Loucy (cell line): ENCODE results near the gene USP50.

Experiments used
- H2AFZ ChIP-seq: fragments of 200-600 bp; sonication (generic); 2 replicates; pipeline ENCODE4 v1.6.0; 2016; ENCODE audit warnings: antibody characterized with exemption, mild to moderate bottlenecking, low read length, moderate library complexity
- H3F3A ChIP-seq: fragments of 200-600 bp; 2 replicates; pipeline ENCODE4 v1.6.0; 2016; ENCODE audit warnings: antibody characterized with exemption, low read depth, mild to moderate bottlenecking
- H3K27me3 ChIP-seq: fragments of 200-600 bp; sonication (generic); 2 replicates; pipeline ENCODE4 v1.6.1; 2014; ENCODE audit warnings: low read length, mild to moderate bottlenecking; ENCODE audit not compliant: insufficient read depth, poor library complexity, severe bottlenecking
- H3K36me3 ChIP-seq: fragments of 200-600 bp; sonication (generic); 2 replicates; pipeline ENCODE4 v1.6.1; 2016; ENCODE audit warnings: low read length; ENCODE audit not compliant: insufficient read depth
- H3K4me1 ChIP-seq: fragments of 200-600 bp; sonication (generic); 2 replicates; pipeline ENCODE4 v1.5.1; 2014; ENCODE audit warnings: low read length, mild to moderate bottlenecking; ENCODE audit not compliant: insufficient read depth, poor library complexity, severe bottlenecking
- H3K4me2 ChIP-seq: fragments of 200-600 bp; sonication (generic); 2 replicates; pipeline ENCODE4 v1.6.0; 2014; ENCODE audit warnings: antibody characterized with exemption, low read length, low read depth, mild to moderate bottlenecking; ENCODE audit not compliant: poor library complexity, severe bottlenecking
- H3K4me3 ChIP-seq: fragments of 200-600 bp; sonication (generic); 2 replicates; pipeline ENCODE4 v1.5.1; 2014; ENCODE audit warnings: low read length, mild to moderate bottlenecking, mixed read lengths; ENCODE audit not compliant: poor library complexity, severe bottlenecking
- H3K79me2 ChIP-seq: fragments of 200-600 bp; sonication (generic); 2 replicates; pipeline ENCODE4 v1.6.1; 2014; ENCODE audit warnings: low read length; ENCODE audit not compliant: insufficient read depth
- H3K9ac ChIP-seq: fragments of 200-600 bp; sonication (generic); 2 replicates; pipeline ENCODE4 v1.6.0; 2014; ENCODE audit warnings: mild to moderate bottlenecking, low read depth, low read length, moderate library complexity; ENCODE audit not compliant: poor library complexity, severe bottlenecking
- H3K9me2 ChIP-seq: fragments of 200-600 bp; sonication (generic); replicated peaks from 2 replicates; pipeline ENCODE4 v1.6.1; 2016; ENCODE audit warnings: low read depth, low read length, mixed read lengths
- H3K9me3 ChIP-seq: fragments of 200-600 bp; sonication (generic); 2 replicates; pipeline ENCODE4 v1.6.1; 2014; ENCODE audit warnings: mild to moderate bottlenecking, antibody characterized with exemption, low read length, low read depth; ENCODE audit not compliant: insufficient read depth
- H4K20me1 ChIP-seq: fragments of 200-600 bp; sonication (generic); 2 replicates; pipeline ENCODE4 v1.6.0; 2014; ENCODE audit warnings: antibody characterized with exemption, low read length, mild to moderate bottlenecking; ENCODE audit not compliant: insufficient read depth, poor library complexity, severe bottlenecking
- CTCF ChIP-seq: fragments of 200-600 bp; sonication (generic); conservative IDR thresholded peaks from 2 replicates; pipeline ENCODE4 v1.5.1; 2014; ENCODE audit warnings: mild to moderate bottlenecking, antibody characterized with exemption, low read length
- EZH2phosphoT487 ChIP-seq: fragments of 200-600 bp; IDR thresholded peaks from 2 replicates; pipeline ENCODE4 v1.6.1; 2018; ENCODE audit warnings: antibody characterized with exemption, mild to moderate bottlenecking, moderate library complexity, borderline replicate concordance

USP50 gene

GRCh38 chr15:50546566-50546965 is at the start of gene USP50:
TSS of gene USP50 (minus strand) at chr15:50546666. CDS start at chr15:50546525, 141 bp downstream.
- no peaks in the 10 kb centered on the region for H3K27me3 ChIP-seq
- H3K4me2 ChIP-seq, result peak within 1 kb of the TSS; percentile 72
- no peaks in the 10 kb centered on the region for H3F3A ChIP-seq
- peak within 1 kb of the TSS; percentile 49 for H3K4me3 ChIP-seq
- H3K9me3 ChIP-seq, result no peaks in the 10 kb centered on the region
- H3K9me2 ChIP-seq, result no peaks in the 10 kb centered on the region
- no peaks in the 10 kb centered on the region for H3K79me2 ChIP-seq
- H3K36me3 ChIP-seq, result no peaks in the 10 kb centered on the region
- H3K9ac ChIP-seq, result peak within 1 kb of the TSS; percentile 65
- H4K20me1 ChIP-seq, result no peaks in the 10 kb centered on the region
- peak within 1 kb of the TSS; percentile 61 for H2AFZ ChIP-seq
- TF ChIP-seq CTCF (no peak), EZH2phosphoT487 (no peak)
- peaks cover 36% of the 10 kb centered on the region for H3K4me1 ChIP-seq

GRCh38 chr15:50594311-50594710 is 47.8 kb upstream of the USP50 start:
- peaks cover 64% of the 10 kb centered on the region for H3K36me3 ChIP-seq
- H3K9ac ChIP-seq, result no peak overlapping the region
- no peaks in the 10 kb centered on the region for H3K9me3 ChIP-seq
- no peak overlapping the region for H3K4me3 ChIP-seq
- H3K4me2 ChIP-seq, result no peak overlapping the region
- H2AFZ ChIP-seq, result no peak overlapping the region
- no peaks in the 10 kb centered on the region for H4K20me1 ChIP-seq
- TF ChIP-seq CTCF (no peak), EZH2phosphoT487 (no peak)
- H3K79me2 ChIP-seq, result no peaks in the 10 kb centered on the region
- no peaks in the 10 kb centered on the region for H3F3A ChIP-seq
- no peaks in the 10 kb centered on the region for H3K27me3 ChIP-seq
- no peaks in the 10 kb centered on the region for H3K4me1 ChIP-seq
- H3K9me2 ChIP-seq, result no peaks in the 10 kb centered on the region

DNA sequence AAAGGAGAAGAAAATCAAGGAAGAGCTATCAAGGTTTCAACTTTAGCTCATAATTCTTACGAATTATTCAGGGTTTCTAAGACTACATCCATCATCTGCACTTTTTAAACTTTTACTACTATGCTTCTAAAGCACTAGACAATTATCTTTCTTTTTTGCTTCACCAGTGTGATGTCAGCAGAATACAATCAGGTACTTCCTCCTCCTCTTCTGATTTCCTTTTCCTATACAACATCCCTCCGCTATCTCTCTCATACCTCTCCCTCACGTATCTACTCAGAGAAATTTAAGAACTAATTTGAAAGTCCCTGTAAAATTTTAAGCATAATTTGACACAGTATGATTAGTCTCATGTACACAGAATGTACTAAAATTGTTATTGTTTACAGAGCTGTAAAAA is 47.3 kb upstream of the USP50 start:
- H3K9ac ChIP-seq, result no peak overlapping the region
- no peak for TF ChIP-seq EZH2phosphoT487
- TF ChIP-seq CTCF, result no peak
- H2AFZ ChIP-seq, result no peak overlapping the region
- no peaks in the 10 kb centered on the region for H3K27me3 ChIP-seq
- peaks cover 66% of the 10 kb centered on the region for H3K36me3 ChIP-seq
- H3K4me2 ChIP-seq, result no peak overlapping the region
- no peaks in the 10 kb centered on the region for H4K20me1 ChIP-seq
- no peaks in the 10 kb centered on the region for H3K4me1 ChIP-seq
- H3K4me3 ChIP-seq, result no peak overlapping the region
- no peaks in the 10 kb centered on the region for H3F3A ChIP-seq
- H3K9me2 ChIP-seq, result no peaks in the 10 kb centered on the region
- no peaks in the 10 kb centered on the region for H3K9me3 ChIP-seq
- H3K79me2 ChIP-seq, result no peaks in the 10 kb centered on the region
